ENCODE measurements around the gene RASSF4.

The RASSF4 gene

DNA sequence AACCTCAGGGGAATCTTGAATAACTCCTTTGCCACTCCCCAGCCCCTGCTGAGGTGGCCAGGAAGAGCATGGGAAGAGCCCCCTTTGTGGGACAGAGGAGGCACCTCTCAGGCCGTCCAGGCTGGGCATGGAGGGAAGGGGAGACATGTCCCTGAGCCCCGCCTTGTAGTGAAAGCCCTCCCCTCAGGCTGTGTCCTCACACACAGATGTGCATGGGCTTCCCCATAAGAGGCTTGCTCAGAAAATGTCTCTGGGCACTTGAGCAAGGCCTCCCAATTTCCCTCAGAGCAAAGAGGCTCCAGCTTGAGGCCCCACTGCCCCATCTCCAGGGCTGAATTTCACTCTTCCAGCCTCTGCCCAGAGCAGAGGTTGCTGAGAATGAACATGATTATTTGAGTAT, 44.7 kb upstream of the RASSF4 start:
- no peak for TF ChIP-seq CTCF (IDR thresholded peaks at IDR 0.05; ENCODE audit: borderline replicate concordance, insufficient read depth, low read depth, low read length)
- H3K4me3 ChIP-seq (ENCODE audit: low read depth, low read length): no peak overlapping the region

- TF ChIP-seq CTCF (IDR thresholded peaks at IDR 0.05; ENCODE audit: borderline replicate concordance, insufficient read depth, low read depth, low read length): no peak
- no peak overlapping the region for H3K4me3 ChIP-seq (ENCODE audit: low read depth, low read length)
Observed at GRCh38 chr10:44916429-44916828, 43.2 kb upstream of the RASSF4 start.

- no peak for TF ChIP-seq CTCF (IDR thresholded peaks at IDR 0.05; ENCODE audit: borderline replicate concordance, insufficient read depth, low read depth, low read length)
- H3K4me3 ChIP-seq (ENCODE audit: low read depth, low read length): no peak overlapping the region
Observed at GRCh38 chr10:44917848-44918247, 41.8 kb upstream of the RASSF4 start.

- TF ChIP-seq CTCF (IDR thresholded peaks at IDR 0.05; ENCODE audit: borderline replicate concordance, insufficient read depth, low read depth, low read length): no peak
- H3K4me3 ChIP-seq (ENCODE audit: low read depth, low read length): no peak overlapping the region
Observed at GRCh38 chr10:44920252-44920651, 39.4 kb upstream of the RASSF4 start.

DNA sequence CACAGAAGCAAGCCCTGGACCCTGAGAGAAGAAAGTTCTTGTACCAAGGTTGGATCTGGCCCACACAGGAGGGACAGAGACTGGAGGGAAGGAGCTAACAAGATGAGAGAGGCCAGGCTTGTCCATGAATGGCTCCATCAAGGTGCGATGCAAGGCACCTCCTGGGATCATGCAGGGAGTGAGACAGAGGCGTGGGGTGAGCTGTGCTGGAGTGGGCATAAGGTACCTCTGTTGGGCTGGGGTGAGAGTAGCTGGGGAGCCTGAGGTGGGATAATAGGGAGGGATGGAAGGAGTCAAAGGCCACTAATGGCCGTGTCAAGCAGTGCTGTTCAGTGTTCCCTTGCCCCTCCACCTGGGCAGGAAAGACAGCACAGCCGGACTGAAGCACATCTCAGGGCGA, 38.5 kb upstream of the RASSF4 start:
- no peak overlapping the region for H3K4me3 ChIP-seq (ENCODE audit: low read depth, low read length)
- no peak for TF ChIP-seq CTCF (IDR thresholded peaks at IDR 0.05; ENCODE audit: borderline replicate concordance, insufficient read depth, low read depth, low read length)

DNA sequence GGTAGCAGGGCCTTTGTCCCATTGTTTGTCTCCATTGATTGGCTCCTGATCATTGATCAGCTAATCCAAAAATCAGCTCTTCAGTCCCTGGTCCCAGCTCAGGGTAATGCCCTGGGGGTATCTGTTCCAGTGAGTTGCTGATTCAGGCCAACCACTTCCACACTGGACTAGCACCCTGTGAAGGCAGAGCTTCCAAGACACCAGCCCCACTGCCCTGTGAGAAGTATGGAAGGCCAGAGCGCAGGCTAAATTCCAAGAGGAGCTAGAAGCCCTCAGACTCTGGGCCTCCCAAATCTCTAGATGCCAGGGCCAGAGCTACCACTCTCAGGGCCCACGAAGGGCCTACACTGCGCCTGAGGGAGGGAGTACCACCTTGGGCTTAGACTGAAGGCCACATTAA, 38.1 kb upstream of the RASSF4 start:
- TF ChIP-seq CTCF (IDR thresholded peaks at IDR 0.05; ENCODE audit: borderline replicate concordance, insufficient read depth, low read depth, low read length): no peak
- no peak overlapping the region for H3K4me3 ChIP-seq (ENCODE audit: low read depth, low read length)

DNA sequence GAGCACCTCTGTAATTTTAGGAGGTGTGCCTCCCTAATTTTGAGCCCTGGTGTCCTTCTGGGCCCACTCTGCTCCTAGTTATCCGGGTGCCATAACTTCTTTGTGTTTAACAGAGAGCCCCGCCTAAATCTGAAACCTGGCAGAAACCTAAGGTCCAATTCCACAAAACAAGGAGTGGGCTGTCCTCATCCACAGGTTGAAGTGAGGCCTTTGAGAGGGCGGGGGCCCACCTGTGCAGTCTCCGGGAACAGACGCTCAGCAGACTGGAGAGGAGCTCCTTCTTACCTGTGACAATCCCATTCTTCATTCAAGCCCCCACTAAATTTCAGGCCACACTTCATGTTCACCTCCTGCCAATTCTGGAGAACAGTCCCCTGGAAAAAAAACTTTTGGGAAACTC, 37.6 kb upstream of the RASSF4 start:
- no peak for TF ChIP-seq CTCF (IDR thresholded peaks at IDR 0.05; ENCODE audit: borderline replicate concordance, insufficient read depth, low read depth, low read length)
- H3K4me3 ChIP-seq (ENCODE audit: low read depth, low read length): no peak overlapping the region
